Endodermal cell (in vitro differentiated cells): ENCODE measurements around the gene FAHD2A. TPM values are rescaled to one million over a fixed set of nuclear protein-coding genes. Genes with fewer than 3 reads are reported as not detected.

Experiments
- DNase-seq: peaks from one replicate; pipeline ENCODE4 v3.0.0-alpha.2; 2017
- H3K27ac ChIP-seq: 2 replicates; pipeline ENCODE4 v1.5.1; 2013; ENCODE audit warnings: mild to moderate bottlenecking, low read depth, low read length, moderate library complexity
- H3K27me3 ChIP-seq: 2 replicates; pipeline ENCODE4 v1.6.1; 2013; ENCODE audit warnings: mild to moderate bottlenecking, low read length, moderate library complexity; ENCODE audit not compliant: insufficient read depth, control insufficient read depth, poor library complexity, severe bottlenecking
- H3K36me3 ChIP-seq: 2 replicates; pipeline ENCODE4 v1.7.0; 2013; ENCODE audit warnings: mild to moderate bottlenecking, low read length, moderate library complexity; ENCODE audit not compliant: control insufficient read depth, insufficient read depth
- H3K4me1 ChIP-seq: one replicate; pipeline ENCODE4 v1.7.0; 2013; ENCODE audit warnings: low read length; ENCODE audit not compliant: control insufficient read depth, insufficient read depth
- H3K4me3 ChIP-seq: 2 replicates; pipeline ENCODE4 v1.5.1; 2013; ENCODE audit warnings: mild to moderate bottlenecking, low read length, moderate library complexity
- H3K9ac ChIP-seq: 2 replicates; pipeline ENCODE4 v1.6.1; 2013; ENCODE audit warnings: mild to moderate bottlenecking, low read length, moderate library complexity; ENCODE audit not compliant: poor library complexity, severe bottlenecking; ENCODE audit errors: extremely low read depth
- H3K9me3 ChIP-seq: 2 replicates; pipeline ENCODE4 v1.6.1; 2013; ENCODE audit warnings: mild to moderate bottlenecking, low read length, moderate library complexity; ENCODE audit not compliant: control insufficient read depth
- H3K27ac Mint-ChIP-seq: 2 replicates; pipeline ENCODE4 v1.8.0; 2020; ENCODE audit warnings: mixed read lengths
- H3K27me3 Mint-ChIP-seq: 2 replicates; pipeline ENCODE4 v1.8.0; 2021; ENCODE audit warnings: mild to moderate bottlenecking, mixed read lengths; ENCODE audit not compliant: insufficient read depth
- H3K36me3 Mint-ChIP-seq: 2 replicates; pipeline ENCODE4 v1.8.0; 2020; ENCODE audit warnings: low read depth, mixed read lengths
- H3K4me1 Mint-ChIP-seq: 2 replicates; pipeline ENCODE4 v1.8.0; 2020; ENCODE audit warnings: mixed read lengths
- H3K4me3 Mint-ChIP-seq: 2 replicates; pipeline ENCODE4 v1.8.0; 2020; ENCODE audit warnings: mild to moderate bottlenecking, moderate library complexity, mixed read lengths
- H3K9me3 Mint-ChIP-seq: 2 replicates; pipeline ENCODE4 v1.8.0; 2020; ENCODE audit warnings: mild to moderate bottlenecking, mixed read lengths
- CTCF ChIP-seq: fragments of 200-600 bp; sonication (generic); conservative IDR thresholded peaks from 2 replicates; pipeline ENCODE4 v1.5.0; 2021; ENCODE audit warnings: antibody characterized with exemption, mild to moderate bottlenecking
- WGBS, 2 experiments: methylation state at CpG; one replicate each; pipeline versions ENCODE4 v1.1.5 to v1.1.7; 2013; ENCODE audit warnings: missing lambda C conversion rate in 2 of 2, mixed read lengths in 1 of 2; ENCODE audit not compliant: insufficient coverage in 1 of 2, insufficient read length in 1 of 2; 5-methylcytosine and 5-hydroxymethylcytosine counted together
- total RNA-seq, 2 donors: library from RNA; stranded (reverse); fragmentation: NEBNext Ultra II Directional in 1 of 2; extraction: Animal tissue kit (Norgen Biotek cat#: 25700) in 1 of 2; gene quantifications; 2 replicates in 1 of 2; 3 replicates in 1 of 2; pipeline ENCODE4 v1.2.1, GENCODE V29; 2021

The FAHD2A gene
- total RNA-seq, 2 donors from 2014 or later: 45.2 to 49.4 TPM

GRCh38 chr2:95391641-95392310, 10.7 kb upstream of the FAHD2A start:
- H3K9me3 Mint-ChIP-seq: no peaks in the 10 kb centered on the region
- H3K4me3 Mint-ChIP-seq: no peak overlapping the region
- Histone ChIP-seq H3K4me3 (no peak overlapping the region), H3K36me3 (no peaks in the 10 kb centered on the region), H3K9me3 (no peaks in the 10 kb centered on the region), H3K27me3 (no peaks in the 10 kb centered on the region), H3K4me1 (no peaks in the 10 kb centered on the region), H3K27ac (no peak overlapping the region), H3K9ac (no peak overlapping the region)
- DNase-seq: peak; percentile 33
- TF ChIP-seq CTCF: no peak
- no peak overlapping the region for H3K27ac Mint-ChIP-seq
- peaks cover 2% of the 10 kb centered on the region for H3K4me1 Mint-ChIP-seq
- peaks cover 46% of the 10 kb centered on the region for H3K27me3 Mint-ChIP-seq
- no peaks in the 10 kb centered on the region for H3K36me3 Mint-ChIP-seq
- 82 to 87% methylated on average over 4 to 8 of the region's 8 CpGs for WGBS, 2 experiments

GRCh38 chr2:95392320-95392719, 10.2 kb upstream of the FAHD2A start:
- Mint-ChIP-seq H3K27ac (no peak overlapping the region), H3K27me3 (peaks cover 50% of the 10 kb centered on the region), H3K36me3 (no peaks in the 10 kb centered on the region), H3K4me1 (peaks cover 2% of the 10 kb centered on the region), H3K4me3 (no peak overlapping the region), H3K9me3 (no peaks in the 10 kb centered on the region)
- H3K9me3 ChIP-seq: no peaks in the 10 kb centered on the region
- H3K4me1 ChIP-seq: no peaks in the 10 kb centered on the region
- no peak for TF ChIP-seq CTCF
- 93 to 96% methylated on average over 4 to 6 of the region's 6 CpGs for WGBS, 2 experiments
- no peaks in the 10 kb centered on the region for H3K27me3 ChIP-seq
- H3K9ac ChIP-seq: no peak overlapping the region
- no peaks in the 10 kb centered on the region for H3K36me3 ChIP-seq
- DNase-seq: no peak
- no peak overlapping the region for H3K4me3 ChIP-seq
- no peak overlapping the region for H3K27ac ChIP-seq

- Histone ChIP-seq H3K9me3 (no peaks in the 10 kb centered on the region), H3K27me3 (no peaks in the 10 kb centered on the region), H3K4me1 (no peaks in the 10 kb centered on the region), H3K27ac (no peak overlapping the region), H3K9ac (no peak overlapping the region), H3K36me3 (no peaks in the 10 kb centered on the region), H3K4me3 (no peak overlapping the region)
- Mint-ChIP-seq H3K27me3 (peaks cover 52% of the 10 kb centered on the region), H3K36me3 (no peaks in the 10 kb centered on the region), H3K4me1 (peaks cover 2% of the 10 kb centered on the region), H3K27ac (no peak overlapping the region), H3K4me3 (no peak overlapping the region), H3K9me3 (no peaks in the 10 kb centered on the region)
- 89 to 92% methylated on average over 5 to 8 of the region's 8 CpGs for WGBS, 2 experiments
- TF ChIP-seq CTCF: peak; percentile 70
- DNase-seq: peak; percentile 75
Observed at GRCh38 chr2:95392730-95393455, 9.6 kb upstream of the FAHD2A start.
